Panc1 (cell line): ENCODE measurements around the gene RASGRF2.

ENCODE experiments used
- CTCF ChIP-seq: fragments of 450-650 bp; IDR thresholded peaks from 2 replicates; pipeline ENCODE4 v1.5.1; 2017; ENCODE audit warnings: mild to moderate bottlenecking
- POLR2AphosphoS5 ChIP-seq: IDR thresholded peaks from 2 replicates; pipeline ENCODE4 v1.6.1; 2012; ENCODE audit warnings: mild to moderate bottlenecking, low read depth, low read length, moderate library complexity
- REST ChIP-seq, 2 experiments: IDR thresholded peaks; 2 replicates each; pipeline ENCODE4 v1.6.1; 2011 to 2012; ENCODE audit warnings: low read depth in 2 of 2, control low read depth in 1 of 2, low read length in 1 of 2, mild to moderate bottlenecking in 1 of 2, moderate library complexity in 1 of 2; ENCODE audit not compliant: insufficient read depth in 1 of 2
- TCF7L2 ChIP-seq: IDR thresholded peaks from 2 replicates; pipeline ENCODE4 v1.6.1; 2011; ENCODE audit warnings: mild to moderate bottlenecking, low read depth, low read length, inconsistent platforms

- TF ChIP-seq CTCF, result no peak
- TF ChIP-seq POLR2AphosphoS5, result no peak
- TF ChIP-seq REST (IDR thresholded peaks at IDR 0.05; ENCODE audit: insufficient read depth in 1 of 2, low read depth in 2 of 2, low read length in 1 of 2), result no peak
- no peak for TF ChIP-seq TCF7L2
Measured at GRCh38 chr5:81140943-81141342, 180.8 kb downstream of the RASGRF2 start.
